ENCODE measurements around the gene CLVS2. TPM values are rescaled to one million over a fixed set of nuclear protein-coding genes. Genes with fewer than 3 reads are reported as not detected.

Gene CLVS2
- total RNA-seq, 4 donors from 2014 or later = under 0.01 to 1.3 (median 0.23) TPM

DNA sequence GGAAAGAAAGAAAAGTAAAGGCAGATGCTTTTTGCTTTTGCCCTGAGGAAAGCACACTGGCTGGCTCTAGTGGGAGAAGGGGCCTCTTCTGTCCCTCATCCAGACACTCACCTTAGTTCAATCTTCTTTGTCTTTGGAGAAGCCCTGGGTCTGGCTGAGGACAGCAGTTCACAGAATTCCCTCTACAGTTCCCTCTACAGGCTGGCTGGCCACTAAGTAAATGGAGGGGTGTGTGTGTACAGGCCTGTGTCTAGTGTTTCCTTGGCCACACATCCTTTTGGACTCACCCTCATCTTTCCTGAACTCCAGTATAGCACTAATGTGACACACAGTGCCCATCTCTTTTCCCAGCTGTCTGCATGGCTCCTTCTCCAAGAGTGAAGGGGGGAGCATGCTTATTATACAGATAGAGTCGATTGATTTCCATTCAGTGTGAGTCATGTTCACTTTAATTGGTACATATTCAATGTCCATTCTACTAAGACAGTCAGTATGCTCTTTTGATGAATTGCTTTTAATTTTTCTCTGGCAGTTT lies 26.0 kb upstream of the CLVS2 start:
- DNase-seq (ENCODE audit: low spot score in 2 of 2) = no peak
- H3K4me3 ChIP-seq (ENCODE audit: low read depth, poor library complexity, severe bottlenecking) = no peak overlapping the region
- 65 to 85% methylated on average over 1 of the region's 1 CpG for WGBS, 2 donors
- no peak for TF ChIP-seq POLR2A (IDR thresholded peaks at IDR 0.05)
- TF ChIP-seq, protein P1, sequence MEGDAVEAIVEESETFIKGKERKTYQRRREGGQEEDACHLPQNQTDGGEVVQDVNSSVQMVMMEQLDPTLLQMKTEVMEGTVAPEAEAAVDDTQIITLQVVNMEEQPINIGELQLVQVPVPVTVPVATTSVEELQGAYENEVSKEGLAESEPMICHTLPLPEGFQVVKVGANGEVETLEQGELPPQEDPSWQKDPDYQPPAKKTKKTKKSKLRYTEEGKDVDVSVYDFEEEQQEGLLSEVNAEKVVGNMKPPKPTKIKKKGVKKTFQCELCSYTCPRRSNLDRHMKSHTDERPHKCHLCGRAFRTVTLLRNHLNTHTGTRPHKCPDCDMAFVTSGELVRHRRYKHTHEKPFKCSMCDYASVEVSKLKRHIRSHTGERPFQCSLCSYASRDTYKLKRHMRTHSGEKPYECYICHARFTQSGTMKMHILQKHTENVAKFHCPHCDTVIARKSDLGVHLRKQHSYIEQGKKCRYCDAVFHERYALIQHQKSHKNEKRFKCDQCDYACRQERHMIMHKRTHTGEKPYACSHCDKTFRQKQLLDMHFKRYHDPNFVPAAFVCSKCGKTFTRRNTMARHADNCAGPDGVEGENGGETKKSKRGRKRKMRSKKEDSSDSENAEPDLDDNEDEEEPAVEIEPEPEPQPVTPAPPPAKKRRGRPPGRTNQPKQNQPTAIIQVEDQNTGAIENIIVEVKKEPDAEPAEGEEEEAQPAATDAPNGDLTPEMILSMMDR (IDR thresholded peaks at IDR 0.05) = no peak
- intact Hi-C loops (cut with DNase I; ENCODE audit: low total_unique reads) = no loop called here

DNA sequence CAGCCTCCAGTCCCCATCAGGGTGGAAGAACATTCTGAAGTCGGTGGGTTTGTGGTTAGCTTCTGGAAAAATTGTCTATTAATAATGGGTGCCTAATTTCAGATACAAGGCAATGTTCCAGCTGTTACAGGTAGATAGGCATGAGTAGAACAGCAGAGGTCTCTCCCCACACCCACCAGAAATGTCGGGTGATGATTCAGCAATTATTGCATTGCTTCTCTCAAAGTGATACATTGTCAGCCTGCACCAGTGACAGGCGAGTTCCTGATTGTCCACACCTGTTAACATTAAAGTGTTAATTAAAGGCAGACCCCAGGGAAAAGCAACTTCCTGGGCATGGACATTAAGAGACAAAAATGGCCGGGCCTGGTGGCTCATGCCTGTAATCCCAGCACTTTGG lies 18.9 kb upstream of the CLVS2 start:
- DNase-seq (ENCODE audit: low spot score in 2 of 2) = no peak
- H3K4me3 ChIP-seq (ENCODE audit: low read depth, poor library complexity, severe bottlenecking) = no peak overlapping the region
- TF ChIP-seq, protein P1 (IDR thresholded peaks at IDR 0.05) = no peak
- no peak for TF ChIP-seq POLR2A (IDR thresholded peaks at IDR 0.05)
- intact Hi-C loops (cut with DNase I; ENCODE audit: low total_unique reads) = no loop called here
- 65 to 75% methylated on average over 4 of the region's 4 CpGs for WGBS, 2 donors

DNA sequence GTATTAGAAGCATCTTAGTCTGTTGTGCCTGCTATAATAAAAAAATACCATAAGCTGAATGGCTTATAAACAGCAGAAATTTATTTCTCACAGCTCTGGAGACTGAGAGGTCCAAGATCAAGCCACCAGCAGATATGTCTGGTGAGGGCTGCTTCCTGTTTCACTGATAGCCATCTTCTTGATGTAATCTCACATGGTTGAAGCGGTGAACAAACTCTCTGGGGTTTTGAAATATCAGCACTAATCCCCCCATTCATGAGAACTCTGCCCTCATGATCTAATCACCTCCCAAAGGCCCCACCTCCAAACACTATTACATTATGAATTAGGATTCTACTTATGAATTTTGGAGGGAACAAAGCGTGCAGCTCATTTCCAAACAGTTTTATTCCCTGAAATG lies 11.6 kb upstream of the CLVS2 start:
- 72 to 79% methylated on average over 2 of the region's 2 CpGs for WGBS, 2 donors
- intact Hi-C loops (cut with DNase I; ENCODE audit: low total_unique reads) = no loop called here

DNA sequence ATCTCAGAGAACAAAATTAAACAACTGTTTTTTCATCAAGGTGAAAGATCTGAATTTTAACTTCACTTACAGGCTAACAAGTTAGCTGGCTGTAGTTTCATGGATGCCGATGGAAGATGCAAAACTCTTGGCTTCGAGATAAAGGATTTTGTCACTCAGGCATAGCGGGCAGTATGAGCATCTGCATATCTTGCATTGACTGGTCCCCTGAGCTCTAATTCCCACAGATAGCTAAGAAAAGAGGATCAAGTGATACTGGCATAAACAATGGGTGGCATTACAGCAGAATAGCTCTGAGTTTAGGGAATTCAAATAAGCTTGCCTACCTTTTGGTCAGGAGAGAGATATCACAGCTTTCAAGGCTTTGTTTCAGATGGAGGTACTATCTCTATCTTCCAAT lies 1.8 kb upstream of the CLVS2 start:
- intact Hi-C loops (cut with DNase I; ENCODE audit: low total_unique reads) = no loop called here
- DNase-seq (ENCODE audit: low spot score in 2 of 2) = no peak
- no peak overlapping the region for H3K4me3 ChIP-seq (ENCODE audit: low read depth, poor library complexity, severe bottlenecking)
- WGBS, 2 donors = 83 to 94% methylated on average over 3 of the region's 3 CpGs
- TF ChIP-seq, protein P1 (IDR thresholded peaks at IDR 0.05) = no peak

More for the DNA sequence above, 11.6 kb upstream of the CLVS2 start:
- TF ChIP-seq, protein P1 (IDR thresholded peaks at IDR 0.05) = no peak
- no peak for TF ChIP-seq POLR2A (IDR thresholded peaks at IDR 0.05)
- DNase-seq (ENCODE audit: low spot score in 2 of 2) = no peak
- no peak overlapping the region for H3K4me3 ChIP-seq (ENCODE audit: low read depth, poor library complexity, severe bottlenecking)

DNA sequence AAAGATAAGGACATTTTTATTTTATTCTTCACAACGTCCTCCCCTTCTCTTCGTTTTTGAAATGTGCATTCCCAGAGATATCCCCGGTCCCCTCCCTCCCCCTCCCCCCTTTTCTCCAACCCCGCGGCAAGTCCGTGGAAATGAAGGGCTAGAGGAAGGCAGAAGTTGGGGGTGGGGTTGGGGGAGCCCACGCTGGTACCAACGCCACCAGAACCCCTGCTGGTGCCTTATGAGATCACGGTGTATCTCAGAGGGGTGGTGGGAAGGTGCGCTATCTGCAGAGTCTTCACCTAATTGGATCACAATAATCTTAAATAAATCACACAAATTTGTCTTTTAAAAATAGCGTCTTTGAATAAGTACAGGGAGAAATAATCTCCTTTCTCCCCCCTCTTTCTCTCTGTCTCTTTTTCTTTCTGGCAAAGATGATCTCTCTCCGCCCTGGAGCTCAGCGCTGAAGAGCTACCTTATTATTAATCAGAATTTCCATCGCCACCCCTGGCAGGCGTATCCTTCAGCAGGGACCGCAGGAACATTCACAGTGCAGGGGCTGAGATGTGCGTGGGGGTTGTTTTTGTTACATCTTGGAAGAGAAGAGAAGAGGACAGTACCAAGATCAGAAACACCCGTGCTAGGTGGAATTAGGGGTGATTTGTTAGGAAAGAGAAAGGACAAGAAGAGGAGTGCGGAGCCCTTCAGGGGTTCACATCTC lies 915 bp downstream of the CLVS2 start:
- TF ChIP-seq, protein P1 (IDR thresholded peaks at IDR 0.05) = no peak
- TF ChIP-seq POLR2A (IDR thresholded peaks at IDR 0.05) = no peak
- H3K4me3 ChIP-seq (ENCODE audit: low read depth, poor library complexity, severe bottlenecking) = peak overlapping the region; percentile 11
- WGBS, 2 donors = 16 to 18% methylated on average over 19 of the region's 19 CpGs
- no peak for DNase-seq (ENCODE audit: low spot score in 2 of 2)
- intact Hi-C loops (cut with DNase I; ENCODE audit: low total_unique reads) = no loop called here

Data from lower leg skin (tissue), 4 donors.